Measurements from ENCODE around the gene POLDIP3.
"Not testable (repeated sequence)": the region's sequence is repeated elsewhere in the genome, so short reads cannot be mapped to it uniquely, and the experiment has no call there.

Gene POLDIP3

DNA sequence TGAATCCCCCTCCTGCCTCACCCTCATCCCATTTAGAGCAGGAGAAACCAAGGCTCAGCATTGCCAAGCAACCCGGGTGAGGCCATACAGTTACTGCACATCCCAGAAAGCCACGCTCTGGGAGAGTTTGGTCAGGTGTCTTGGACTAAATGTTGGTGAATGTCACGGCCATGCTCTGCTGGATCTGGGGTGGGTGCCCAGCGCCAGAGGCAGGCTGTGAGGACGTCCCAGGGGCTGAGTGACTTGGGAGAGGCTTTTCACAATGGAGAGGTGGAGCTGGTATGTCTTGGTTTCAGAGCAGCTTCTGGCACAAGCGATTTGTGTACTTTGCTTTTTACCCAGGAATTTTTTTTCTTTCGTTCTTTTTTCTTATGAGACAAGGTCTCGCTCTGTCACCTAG lies 54.3 kb downstream of the POLDIP3 start:
- DNase-seq (ENCODE audit: low read depth) = no peak

DNA sequence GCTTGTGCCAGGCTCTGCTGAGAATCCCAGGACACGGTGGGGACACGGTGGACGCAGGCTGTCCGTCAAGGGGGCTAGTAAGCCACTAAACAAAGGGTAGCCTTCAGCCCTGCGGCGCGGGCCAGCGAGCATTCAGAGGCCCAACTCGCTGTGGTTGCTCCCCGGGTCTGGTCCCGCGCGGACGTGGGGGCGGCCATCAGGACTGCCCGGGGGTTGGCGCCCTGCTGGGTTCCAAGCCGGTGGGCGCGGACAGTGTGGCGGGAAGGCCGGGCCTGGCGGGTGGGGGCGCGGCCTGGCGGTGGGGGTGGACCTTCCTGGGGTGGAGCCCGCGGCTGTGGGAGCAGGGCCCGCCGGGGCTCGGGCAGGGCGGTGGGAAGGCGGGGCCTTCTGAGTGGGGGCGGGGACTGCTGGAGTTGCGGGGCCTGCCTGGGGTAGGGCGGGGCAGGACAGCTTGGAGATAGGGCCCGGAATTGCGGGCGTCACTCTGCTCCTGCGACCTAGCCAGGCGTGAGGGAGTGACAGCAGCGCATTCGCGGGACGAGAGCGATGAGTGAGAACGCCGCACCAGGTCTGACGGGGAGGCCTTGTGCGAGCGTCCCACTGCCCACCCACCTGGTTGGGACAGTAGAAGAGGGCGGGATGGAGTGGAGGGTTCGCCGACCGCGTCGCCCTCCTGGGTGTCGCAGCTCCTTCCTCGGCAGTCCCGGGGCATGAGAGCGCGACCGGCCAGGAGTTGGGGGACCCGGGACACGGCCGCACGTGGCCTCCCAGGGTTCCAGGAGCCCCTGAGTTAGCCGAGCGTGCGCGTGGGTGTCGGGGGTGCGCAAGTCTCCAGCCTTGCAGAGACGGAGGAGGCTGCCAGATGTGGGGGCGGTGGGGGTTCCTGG lies 61.0 kb downstream of the POLDIP3 start, which contains the start of gene SERHL2:
Gene SERHL2 (plus strand): TSS at position 482 of the 887 bp plus-strand sequence. CDS start 65 bp downstream, at position 547.
- DNase-seq (ENCODE audit: low read depth) = peak; percentile 38

DNA sequence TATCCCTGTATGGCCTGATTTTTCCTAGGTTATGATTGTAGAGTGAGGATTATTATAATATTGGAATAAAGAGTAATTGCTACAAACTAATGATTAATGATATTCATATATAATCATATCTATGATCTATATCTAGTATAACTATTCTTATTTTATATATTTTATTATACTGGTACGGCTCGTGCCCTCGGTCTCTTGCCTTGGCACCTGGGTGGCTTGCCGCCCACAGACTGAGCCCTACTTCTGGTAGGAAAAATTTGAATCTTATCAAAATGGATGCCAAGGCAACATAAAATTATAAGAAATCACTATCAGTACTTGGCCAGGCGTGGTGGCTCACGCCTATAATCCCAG lies 62.4 kb downstream of the POLDIP3 start:
- DNase-seq (ENCODE audit: low read depth) = not testable (repeated sequence)

DNA sequence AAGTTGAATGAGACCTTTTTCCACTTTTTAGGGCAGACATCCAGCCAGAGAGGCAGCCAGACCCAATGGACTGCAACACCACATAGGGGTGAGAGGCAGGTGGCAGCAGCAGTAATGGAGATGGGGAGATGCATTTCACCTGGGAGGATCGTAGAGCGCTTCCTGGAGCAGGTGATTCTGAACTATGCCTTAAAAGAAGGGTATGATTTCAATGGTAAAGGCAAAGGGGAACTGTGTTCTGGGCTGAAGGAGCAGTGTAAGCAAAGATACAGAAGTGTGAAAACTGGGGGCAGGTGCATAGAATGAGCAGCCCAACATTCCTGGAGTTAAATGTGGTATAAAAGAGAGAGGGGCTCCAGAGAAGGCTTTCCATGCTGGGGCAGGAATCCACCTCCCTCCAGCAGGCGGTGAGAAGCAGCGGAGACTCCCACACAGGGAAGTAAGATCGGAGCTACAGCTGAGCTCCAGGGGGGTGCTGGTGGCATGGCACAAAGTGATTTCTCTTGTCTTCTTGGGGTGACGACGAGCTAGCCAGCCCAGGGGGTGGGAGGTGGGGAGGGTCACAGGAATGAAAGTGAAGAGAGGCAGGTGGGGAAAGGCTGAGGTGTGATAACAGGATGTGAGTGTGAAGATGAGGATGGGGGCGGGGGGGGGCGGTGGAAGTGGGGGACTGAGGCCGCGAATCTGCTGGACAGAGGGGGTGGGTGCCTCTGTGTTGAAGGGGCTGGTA lies 65.2 kb downstream of the POLDIP3 start:
- no peak for DNase-seq (ENCODE audit: low read depth)

DNA sequence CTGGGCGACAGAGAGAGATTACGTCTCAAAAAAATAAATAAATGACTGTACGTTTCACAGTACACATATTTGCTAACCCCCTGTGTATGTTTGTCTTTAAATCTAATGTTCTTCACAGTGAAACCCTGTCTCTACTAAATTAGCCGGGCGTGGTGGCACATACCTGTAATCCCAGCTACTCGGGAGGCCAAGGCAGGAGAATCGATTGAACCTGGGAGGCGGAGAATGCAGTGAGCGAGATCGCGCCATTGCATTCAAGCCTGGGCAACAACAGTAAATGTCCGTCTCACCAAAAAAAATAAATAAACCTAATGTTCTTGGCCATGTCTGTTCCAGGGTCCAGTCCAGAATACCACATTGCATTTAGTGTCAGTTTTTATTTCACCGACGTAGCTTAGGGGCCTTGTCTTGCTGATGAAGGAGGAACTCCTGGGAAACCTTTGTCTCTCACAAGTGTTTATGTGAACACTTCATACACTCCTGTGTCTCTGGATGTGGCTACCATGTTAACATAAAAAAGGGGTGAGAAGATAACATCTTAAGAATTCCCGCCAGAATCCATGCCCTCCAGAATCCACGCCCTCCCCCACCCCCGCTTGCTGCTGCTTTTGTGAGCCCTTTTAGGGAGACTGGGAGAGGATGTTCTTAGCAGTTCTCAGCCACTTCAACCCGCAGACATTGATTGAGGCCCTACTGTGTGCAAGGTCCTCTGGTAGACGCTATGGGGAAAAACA lies 65.9 kb downstream of the POLDIP3 start:
- DNase-seq (ENCODE audit: low read depth) = no peak

DNA sequence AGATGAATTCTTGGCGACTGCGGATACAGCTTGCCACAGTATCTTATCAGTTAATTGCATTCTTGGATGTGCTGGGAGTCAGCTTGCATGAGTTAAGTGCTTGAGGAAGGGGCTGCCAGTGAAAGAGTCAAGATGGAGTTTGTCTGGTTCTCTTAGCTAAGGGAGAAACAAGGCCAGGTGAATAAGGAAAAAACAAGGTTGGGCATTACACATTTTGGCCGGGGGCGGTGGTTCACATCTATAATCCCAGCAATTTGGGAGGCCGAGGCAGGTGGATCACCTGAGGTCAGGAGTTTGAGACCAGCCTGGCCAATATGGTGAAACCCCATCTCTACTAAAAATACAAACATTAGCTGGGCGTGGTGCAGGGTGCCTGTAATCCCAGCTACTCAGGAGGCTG lies 66.6 kb downstream of the POLDIP3 start:
- not testable (repeated sequence) for DNase-seq (ENCODE audit: low read depth)

DNA sequence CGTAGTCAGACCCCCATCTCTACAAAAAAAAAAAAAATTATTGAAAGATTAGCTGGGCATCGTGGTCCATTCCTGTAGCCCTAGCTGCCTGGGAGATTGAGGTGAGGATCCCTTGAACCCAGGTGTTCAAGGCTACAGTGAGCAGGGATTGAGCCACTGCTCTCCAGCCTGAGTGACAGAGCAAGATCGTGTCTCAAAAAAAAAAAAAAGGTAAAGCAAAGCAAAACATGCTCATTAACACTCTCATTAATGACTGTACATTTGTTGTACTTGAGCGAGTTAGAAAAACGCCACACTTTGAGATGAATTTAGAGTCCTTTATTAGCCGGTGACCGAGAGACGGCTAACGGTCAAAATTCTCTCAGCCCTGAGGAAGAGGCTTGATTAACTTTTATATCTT lies 67.1 kb downstream of the POLDIP3 start:
- no peak for DNase-seq (ENCODE audit: low read depth)

DNA sequence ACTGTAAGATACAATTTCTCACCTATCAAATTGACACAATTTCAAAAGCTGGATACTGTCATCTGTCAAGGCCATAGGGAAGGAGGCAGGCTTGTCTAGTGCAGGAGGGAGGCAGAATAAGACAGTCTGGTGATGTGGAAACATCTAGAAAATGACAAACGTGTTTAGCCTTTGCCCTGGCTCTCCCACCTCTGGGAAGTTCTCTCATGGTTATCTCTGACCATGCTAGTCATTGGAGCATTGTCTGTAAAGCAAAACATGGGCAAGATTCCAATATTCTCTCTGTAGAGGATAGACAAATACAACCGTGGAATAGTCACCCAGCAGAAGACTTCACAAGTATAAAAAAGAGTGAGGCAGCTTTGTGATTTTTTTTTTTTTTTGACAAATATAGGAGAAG lies 70.0 kb downstream of the POLDIP3 start:
- DNase-seq (ENCODE audit: low read depth) = no peak

DNA sequence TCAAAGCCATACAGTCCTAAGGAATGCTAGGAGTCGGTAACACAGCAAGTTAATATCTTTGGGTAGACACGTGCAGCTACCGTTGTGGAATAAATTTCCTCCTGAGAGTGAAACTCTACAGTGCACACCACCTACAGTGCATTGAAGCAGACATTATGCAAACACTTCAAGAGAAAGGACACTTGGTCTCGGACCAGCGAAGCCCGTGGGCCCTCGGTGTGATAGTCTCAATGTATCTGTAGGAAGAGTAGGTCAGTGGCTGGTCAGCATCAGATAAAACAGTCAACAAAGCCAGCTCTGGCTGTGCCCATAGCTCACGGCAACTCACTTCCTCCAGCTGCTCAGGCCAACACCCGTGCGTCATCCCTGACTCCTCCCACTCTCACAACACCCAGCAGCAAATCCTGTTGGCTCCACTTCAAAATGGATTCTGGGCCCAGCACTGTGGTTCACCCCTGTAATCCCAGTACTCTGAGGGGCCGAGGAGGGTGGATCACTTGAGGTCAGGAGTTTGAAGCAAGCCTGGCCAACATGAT lies 75.4 kb downstream of the POLDIP3 start:
- DNase-seq (ENCODE audit: low read depth) = not testable (repeated sequence)

DNA sequence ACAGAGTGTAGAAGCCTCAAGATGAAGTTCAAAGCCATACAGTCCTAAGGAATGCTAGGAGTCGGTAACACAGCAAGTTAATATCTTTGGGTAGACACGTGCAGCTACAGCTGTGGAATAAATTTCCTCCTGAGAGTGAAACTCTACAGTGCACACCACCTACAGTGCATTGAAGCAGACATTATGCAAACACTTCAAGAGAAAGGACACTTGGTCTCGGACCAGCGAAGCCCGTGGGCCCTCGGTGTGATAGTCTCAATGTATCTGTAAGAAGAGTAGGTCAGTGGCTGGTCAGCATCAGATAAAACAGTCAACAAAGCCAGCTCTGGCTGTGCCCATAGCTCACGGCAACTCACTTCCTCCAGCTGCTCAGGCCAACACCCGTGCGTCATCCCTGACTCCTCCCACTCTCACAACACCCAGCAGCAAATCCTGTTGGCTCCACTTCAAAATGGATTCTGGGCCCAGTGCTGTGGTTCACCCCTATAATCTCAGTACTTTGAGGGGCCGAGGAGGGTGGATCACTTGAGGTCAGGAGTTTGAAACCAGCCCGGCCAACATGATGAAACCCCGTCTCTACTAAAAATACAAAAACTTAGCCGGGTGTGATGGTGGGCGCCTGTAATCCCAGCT lies 77.4 kb downstream of the POLDIP3 start:
- DNase-seq (ENCODE audit: low read depth) = not testable (repeated sequence)

DNA sequence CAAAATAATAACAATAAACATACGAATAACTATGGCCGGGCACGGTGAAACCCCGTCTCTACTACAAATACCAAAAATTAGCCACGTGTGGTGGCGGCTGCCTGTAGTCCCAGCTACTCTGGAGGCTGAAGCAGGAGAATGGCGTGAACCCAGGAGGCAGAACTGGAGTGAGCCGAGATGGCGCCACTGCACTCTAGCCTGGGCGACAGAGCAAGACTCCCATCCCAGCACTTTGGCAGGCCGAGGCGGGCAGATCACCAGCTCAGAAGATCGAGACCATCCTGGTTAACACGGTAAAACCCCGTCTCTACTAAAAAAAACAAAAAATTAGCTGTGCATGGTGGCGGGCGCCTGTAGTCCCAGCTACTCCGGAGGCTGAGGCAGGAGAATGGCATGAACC lies 78.0 kb downstream of the POLDIP3 start:
- not testable (repeated sequence) for DNase-seq (ENCODE audit: low read depth)

DNA sequence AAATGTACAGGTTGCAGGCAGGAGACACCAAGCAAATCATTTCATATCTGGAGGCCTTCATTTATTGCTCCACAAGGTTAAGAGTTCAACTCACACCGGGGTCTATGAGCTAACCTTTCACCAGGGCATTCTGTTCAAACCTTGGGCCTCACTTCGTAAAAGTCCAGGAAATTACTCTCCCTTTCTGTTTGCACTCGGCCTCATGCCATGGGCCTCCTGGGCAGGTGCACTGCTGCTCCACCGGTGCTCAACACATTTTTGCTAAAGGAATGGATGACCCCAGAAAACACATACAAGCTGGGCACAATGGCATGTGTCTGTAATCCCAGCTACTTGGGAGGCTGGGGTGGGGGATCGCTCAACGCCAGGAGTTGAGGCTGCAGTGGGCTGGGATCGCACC lies 78.5 kb downstream of the POLDIP3 start:
- DNase-seq (ENCODE audit: low read depth) = no peak

DNA sequence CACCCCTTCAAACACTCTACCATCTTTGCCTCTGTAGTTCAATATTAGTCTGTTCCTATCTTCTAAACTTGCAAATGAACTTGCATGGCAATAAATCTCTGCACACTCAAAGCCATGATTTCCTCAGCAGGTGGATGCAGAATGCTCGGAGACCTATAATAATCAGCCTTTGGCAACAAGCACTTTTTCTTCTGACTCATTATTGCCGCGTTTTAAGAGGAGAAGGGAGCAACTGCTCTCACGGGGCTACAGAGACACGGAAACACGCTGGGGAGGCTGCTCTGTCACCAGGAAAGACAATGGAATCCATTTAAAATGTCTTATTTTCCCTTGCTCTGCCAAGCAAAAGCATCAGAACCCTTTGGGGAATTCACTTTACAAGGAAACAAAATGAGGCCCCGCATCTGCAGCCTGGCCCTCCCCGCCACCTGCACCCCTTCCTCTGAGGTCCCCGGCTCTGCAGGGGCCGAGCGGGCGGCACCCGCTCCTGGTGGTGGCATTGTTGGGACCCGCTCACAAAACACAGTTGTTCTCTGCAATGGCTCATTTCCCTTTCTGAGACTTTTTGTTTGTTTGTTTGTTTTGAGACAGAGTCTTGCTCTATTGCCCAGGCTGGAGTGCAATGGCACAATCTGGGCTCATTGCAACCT lies 79.5 kb downstream of the POLDIP3 start:
- DNase-seq (ENCODE audit: low read depth) = not testable (repeated sequence)
